GM12878 (cell line): ENCODE results near the gene DOCK1. TPM values are rescaled to one million over a fixed set of nuclear protein-coding genes. Genes with fewer than 3 reads are reported as not detected.

Source experiments
- ATAC-seq: fragments of 200-7000 bp; cut with Tn5 transposase; 3 replicates; pipeline ENCODE4 v1.9.1; 2020; ENCODE audit warnings: mild to moderate bottlenecking, moderate library complexity
- BruUV-seq: library from RNA; stranded (reverse); fragments of 400-500 nt; replicated peaks from 2 replicates; lab custom pipeline; 2021; lab: Mats Ljungman, UMichigan
- CTCF ChIA-PET: fragments of 300-600 bp; sonication (Branson Sonifier 250); formaldehyde crosslinking; extraction: SDS; loops from one replicate; lab custom pipeline; 2021; ENCODE audit warnings: inconsistent platforms; lab: Yijun Ruan, JAX
- POLR2A ChIA-PET: fragments of 350-600 bp; formaldehyde crosslinking; extraction: SDS; loops from one replicate; lab custom pipeline; 2021; ENCODE audit warnings: inconsistent platforms; lab: Charles Lee
- RAD21 ChIA-PET: fragments of 300-600 bp; sonication (Branson Sonifier 250); formaldehyde crosslinking; loops from one replicate; lab custom pipeline; 2023; ENCODE audit warnings: antibody characterized with exemption; ENCODE audit not compliant: unreplicated experiment; lab: Charles Lee
- SMC1A ChIA-PET: fragments of 300-600 bp; sonication (Branson Sonifier 250); formaldehyde crosslinking; loops from one replicate; lab custom pipeline; 2023; ENCODE audit not compliant: unreplicated experiment, uncharacterized antibody; lab: Charles Lee
- DNase-seq: peaks from one replicate; pipeline ENCODE4 v3.0.0-alpha.2; 2011; ENCODE audit warnings: low read depth, low spot score
- FAIRE-seq: peaks from 3 replicates; lab custom pipeline; 2011; peaks lifted over from hg19 to GRCh38; lab: Jason Lieb, UNC
- H2AFZ ChIP-seq: 2 replicates; pipeline ENCODE4 v1.6.0; 2011; ENCODE audit warnings: low read depth, low read length, control low read depth; ENCODE audit not compliant: control insufficient read depth
- H3K27ac ChIP-seq: 2 replicates; pipeline ENCODE4 v1.5.1; 2011; ENCODE audit warnings: control low read depth; ENCODE audit not compliant: control insufficient read depth, insufficient read depth
- H3K27me3 ChIP-seq, 2 experiments: replicated peaks in 1 of 2; 2 replicates each; pipeline versions ENCODE4 v1.6.0 to v1.6.1; 2011; ENCODE audit warnings: low read length in 1 of 2; ENCODE audit not compliant: control insufficient read depth in 2 of 2, insufficient read depth in 2 of 2
- H3K36me3 ChIP-seq, 2 experiments: 2 replicates each; pipeline ENCODE4 v1.5.1; 2011; ENCODE audit warnings: low read length in 1 of 2; ENCODE audit not compliant: control insufficient read depth in 2 of 2, insufficient read depth in 2 of 2
- H3K4me1 ChIP-seq: 2 replicates; pipeline ENCODE4 v1.6.1; 2011; ENCODE audit warnings: mild to moderate bottlenecking, low read length, moderate library complexity, mixed read lengths; ENCODE audit not compliant: control insufficient read depth, insufficient read depth
- H3K4me2 ChIP-seq: 2 replicates; pipeline ENCODE4 v1.6.0; 2011; ENCODE audit warnings: control low read depth; ENCODE audit not compliant: control insufficient read depth, insufficient read depth
- H3K4me3 ChIP-seq: fragments of 200-600 bp; sonication (generic); 2 replicates; pipeline ENCODE4 v1.5.1; 2016
- H3K79me2 ChIP-seq: 2 replicates; pipeline ENCODE4 v1.6.0; 2011; ENCODE audit warnings: low read length; ENCODE audit not compliant: control insufficient read depth, insufficient read depth
- H3K9ac ChIP-seq: 2 replicates; pipeline ENCODE4 v1.8.0; 2011; ENCODE audit warnings: low read length, control low read depth, mixed read lengths; ENCODE audit not compliant: control insufficient read depth, insufficient read depth
- H3K9me3 ChIP-seq: replicated peaks from 3 replicates; pipeline ENCODE4 v1.5.1; 2011; ENCODE audit warnings: mild to moderate bottlenecking, low read length; ENCODE audit not compliant: control insufficient read depth, insufficient read depth
- H4K20me1 ChIP-seq: 2 replicates; pipeline ENCODE4 v1.6.0; 2011; ENCODE audit not compliant: control insufficient read depth, insufficient read depth
- E2F8 ChIP-seq: fragments of 450-650 bp; IDR thresholded peaks from 2 replicates; pipeline ENCODE4 v1.6.1; 2018; ENCODE audit warnings: mild to moderate bottlenecking, low read depth, moderate library complexity; ENCODE audit not compliant: partially characterized antibody
- SMARCA5 ChIP-seq: fragments of 450-650 bp; IDR thresholded peaks from 2 replicates; pipeline ENCODE4 v1.6.1; 2017; ENCODE audit warnings: mild to moderate bottlenecking
- ZZZ3 ChIP-seq: IDR thresholded peaks from 2 replicates; pipeline ENCODE4 v1.6.1; 2011; ENCODE audit warnings: low read depth; ENCODE audit not compliant: control insufficient read depth, insufficient read length
- WGBS: methylation state at CpG from one replicate; pipeline ENCODE4 v1.1.6; 2016; ENCODE audit warnings: low lambda C conversion rate; ENCODE audit not compliant: insufficient replicate concordance, insufficient coverage; ENCODE audit errors: missing lambda C conversion rate; 5-methylcytosine and 5-hydroxymethylcytosine counted together
- in situ Hi-C: fragments of 300-500 bp; cut with MboI; formaldehyde crosslinking; loops from 9 replicates; pipeline ENCODE4 v1.14.3; 2018; ENCODE audit warnings: mixed read lengths
- intact Hi-C: fragments of 100-400 bp; cut with micrococcal nuclease; formaldehyde crosslinking; loops from one replicate; pipeline ENCODE4 v1.14.2; 2022; ENCODE audit not compliant: unreplicated experiment
- polyA plus RNA-seq, 11 experiments: library from polyadenylated mRNA; depleted of rRNA in 4 of 11; unstranded in 6 of 11; stranded (reverse) in 5 of 11; fragments of >200 nt; fragmentation: Nextera tagmentation in 4 of 11; fragmentation: Illumina TruSeq in 1 of 11; extraction: Ambion mirVana in 4 of 11; extraction: Trizol in 1 of 11; gene quantifications; 1 replicate in 1 of 11; 2 replicates in 10 of 11; pipeline versions ENCODE4 v1.2.1 to v1.2.3, GENCODE V29; 2011 to 2016; ENCODE audit warnings: inconsistent platforms in 2 of 11, missing spikeins in 2 of 11, low read depth in 1 of 11
- total RNA-seq, 4 experiments: library from RNA; depleted of rRNA in 3 of 4; stranded (reverse); fragments of >200 nt in 3 of 4; fragmentation: Illumina TruSeq in 1 of 4; extraction: Trizol in 1 of 4; gene quantifications; 2 replicates each; pipeline versions ENCODE4 v1.2.1 to v1.2.3, GENCODE V29; 2013 to 2021

Gene DOCK1
- total and polyA plus RNA-seq, 10 of the 15 experiments (the other 5 are each of a cell fraction or from before 2014, with no cell fraction given) = 0.05 to 0.18 TPM; not detected in 8

GRCh38 chr10:127398140-127398970 lies 493.1 kb downstream of the DOCK1 start:
- no peak overlapping the region for H3K4me3 ChIP-seq
- TF ChIP-seq SMARCA5 (no peak), ZZZ3 (no peak), E2F8 (no peak)
- H3K4me1 ChIP-seq = no peaks in the 10 kb centered on the region
- in situ Hi-C loops = no loop called here
- 20% methylated on average over 12 of the region's 12 CpGs for WGBS
- RAD21 ChIA-PET = no interaction called here
- POLR2A ChIA-PET = no interaction called here
- H3K79me2 ChIP-seq = no peaks in the 10 kb centered on the region
- DNase-seq (no peak), ATAC-seq (no peak), FAIRE-seq (no peak)
- CTCF ChIA-PET = no interaction called here
- BruUV-seq = no TSS peak
- intact Hi-C loops = no loop called here
- SMC1A ChIA-PET = no interaction called here
- H3K36me3 ChIP-seq = no peaks in the 10 kb centered on the region
- no peaks in the 10 kb centered on the region for H3K27me3 ChIP-seq
- no peaks in the 10 kb centered on the region for H4K20me1 ChIP-seq
- no peaks in the 10 kb centered on the region for H3K9me3 ChIP-seq
- H3K4me2 ChIP-seq = no peak overlapping the region
- H3K9ac ChIP-seq = no peak overlapping the region
- no peak overlapping the region for H2AFZ ChIP-seq
- no peak overlapping the region for H3K27ac ChIP-seq
